Subcutaneous adipose tissue (tissue), 4 donors: ENCODE results near the gene ZRANB2. TPM values are rescaled to one million over a fixed set of nuclear protein-coding genes. Genes with fewer than 3 reads are reported as not detected.

Source experiments
- total RNA-seq, 4 donors: library from RNA; depleted of rRNA; stranded (reverse); fragments of >200 nt; gene quantifications; one replicate each; pipeline ENCODE4 v1.1.0, GENCODE V29; 2016
- TF ChIP-seq, protein P1 (sequence below): fragments of 450-650 bp; IDR thresholded peaks from one replicate; pipeline ENCODE4 v1.5.1; 2016; ENCODE audit warnings: low read depth, mild to moderate bottlenecking, control low read depth, antibody characterized with exemption, moderate library complexity

ZRANB2 gene
- total RNA-seq, 4 donors from 2014 or later, result 62.5 to 97.7 (median 72.5) TPM

DNA sequence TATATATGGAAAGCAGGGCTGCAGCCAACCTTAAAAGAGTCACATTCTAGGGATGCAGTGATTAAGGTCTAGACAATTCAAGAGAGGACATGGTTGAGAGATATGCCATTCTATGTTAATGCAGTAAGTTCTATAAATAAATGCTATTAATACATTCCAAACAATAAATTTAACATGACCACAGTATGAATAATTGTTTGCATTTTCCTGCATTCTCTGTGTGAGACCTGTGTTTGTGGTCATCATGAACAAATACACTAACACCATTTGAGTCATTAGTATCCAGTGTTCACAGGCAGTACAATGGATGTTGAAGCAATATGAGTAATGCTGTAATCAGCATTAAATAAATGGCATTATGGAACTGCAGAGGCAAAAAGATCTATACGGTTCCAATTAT, 5.5 kb upstream of the ZRANB2 start:
- TF ChIP-seq, protein P1, sequence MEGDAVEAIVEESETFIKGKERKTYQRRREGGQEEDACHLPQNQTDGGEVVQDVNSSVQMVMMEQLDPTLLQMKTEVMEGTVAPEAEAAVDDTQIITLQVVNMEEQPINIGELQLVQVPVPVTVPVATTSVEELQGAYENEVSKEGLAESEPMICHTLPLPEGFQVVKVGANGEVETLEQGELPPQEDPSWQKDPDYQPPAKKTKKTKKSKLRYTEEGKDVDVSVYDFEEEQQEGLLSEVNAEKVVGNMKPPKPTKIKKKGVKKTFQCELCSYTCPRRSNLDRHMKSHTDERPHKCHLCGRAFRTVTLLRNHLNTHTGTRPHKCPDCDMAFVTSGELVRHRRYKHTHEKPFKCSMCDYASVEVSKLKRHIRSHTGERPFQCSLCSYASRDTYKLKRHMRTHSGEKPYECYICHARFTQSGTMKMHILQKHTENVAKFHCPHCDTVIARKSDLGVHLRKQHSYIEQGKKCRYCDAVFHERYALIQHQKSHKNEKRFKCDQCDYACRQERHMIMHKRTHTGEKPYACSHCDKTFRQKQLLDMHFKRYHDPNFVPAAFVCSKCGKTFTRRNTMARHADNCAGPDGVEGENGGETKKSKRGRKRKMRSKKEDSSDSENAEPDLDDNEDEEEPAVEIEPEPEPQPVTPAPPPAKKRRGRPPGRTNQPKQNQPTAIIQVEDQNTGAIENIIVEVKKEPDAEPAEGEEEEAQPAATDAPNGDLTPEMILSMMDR, result no peak

DNA sequence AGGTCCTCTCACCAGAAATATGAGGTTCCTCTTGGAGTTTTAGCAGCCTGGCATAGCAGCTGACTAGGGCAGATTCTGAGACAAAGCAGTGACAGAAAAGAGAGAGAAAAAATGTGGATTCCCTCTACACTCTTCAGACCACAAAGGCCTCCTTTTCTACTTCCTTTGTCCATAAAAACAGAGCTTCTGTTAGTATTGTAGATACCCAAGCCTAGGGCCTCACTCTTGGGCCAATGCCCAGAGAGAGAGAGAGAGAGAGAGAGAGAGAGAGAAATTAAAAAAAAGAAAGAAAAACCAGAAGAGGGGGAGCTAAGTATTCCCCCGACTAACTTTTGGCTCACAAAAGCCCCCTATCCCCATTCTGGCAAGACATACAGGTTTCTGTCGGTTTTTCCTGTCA, 2.4 kb upstream of the ZRANB2 start:
- TF ChIP-seq, protein P1, result no peak

DNA sequence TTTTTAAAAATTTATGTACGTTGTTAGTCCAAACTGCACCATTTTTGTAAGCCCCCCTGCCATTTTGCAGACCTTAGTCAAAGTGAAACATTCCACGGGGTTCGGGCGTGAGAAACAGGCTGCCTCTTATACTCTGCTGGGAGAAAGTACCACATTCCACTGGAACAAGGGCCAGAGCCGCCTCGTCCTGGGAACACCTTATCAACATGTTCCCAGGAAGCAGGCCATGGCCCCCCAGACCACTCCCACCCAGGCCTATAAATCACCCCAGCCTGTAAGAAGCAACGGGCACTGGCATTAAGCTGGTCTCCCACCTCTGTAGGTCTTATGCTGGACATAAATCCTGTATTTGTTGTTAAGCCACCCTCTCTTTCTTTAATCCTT, 854 bp upstream of the ZRANB2 start:
- TF ChIP-seq, protein P1, result no peak

DNA sequence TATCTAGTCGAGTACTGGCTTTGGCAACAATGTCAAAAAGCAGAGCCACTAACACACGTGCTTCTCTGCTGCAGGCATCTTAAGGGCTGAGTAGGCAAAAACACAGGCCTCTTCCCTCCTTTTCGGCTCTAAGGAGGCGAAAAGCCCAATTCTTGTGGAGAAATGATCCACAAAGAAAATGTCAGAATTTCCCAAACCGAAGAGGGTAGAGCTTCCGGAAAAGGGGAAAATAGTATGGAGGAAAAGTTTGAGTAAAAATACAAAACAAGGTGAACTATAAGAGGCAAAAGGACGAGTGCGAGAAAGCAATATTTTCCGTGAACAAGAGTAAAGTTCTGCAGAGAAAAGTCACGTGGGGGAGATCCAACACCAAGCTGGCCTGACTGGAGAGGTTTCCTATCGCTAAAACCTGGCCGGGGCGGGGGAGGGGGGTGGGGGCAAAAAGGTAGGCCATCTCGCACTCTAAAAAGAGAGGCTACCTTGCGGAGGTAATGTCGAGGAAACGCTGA, 551 bp downstream of the ZRANB2 start:
- TF ChIP-seq, protein P1, result no peak

DNA sequence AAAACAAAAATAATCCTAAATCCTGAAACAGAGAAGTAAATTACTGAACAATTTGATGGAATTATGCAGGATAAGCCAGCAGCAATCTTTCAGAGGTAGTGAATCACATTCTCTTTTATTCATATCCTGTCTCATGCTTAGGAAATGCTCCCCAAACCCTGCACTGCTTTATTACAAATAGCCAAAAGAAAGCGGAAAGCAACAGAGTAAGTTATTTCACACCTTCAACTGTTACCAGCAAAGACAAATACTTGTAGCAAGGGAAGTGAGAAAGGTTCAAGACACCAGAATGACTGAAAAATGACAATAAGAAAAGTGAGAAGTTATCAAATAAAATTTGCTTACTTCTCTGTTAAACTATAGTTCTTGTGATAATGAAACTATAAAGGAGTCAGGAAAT, 6.2 kb downstream of the ZRANB2 start:
- TF ChIP-seq, protein P1, result no peak

DNA sequence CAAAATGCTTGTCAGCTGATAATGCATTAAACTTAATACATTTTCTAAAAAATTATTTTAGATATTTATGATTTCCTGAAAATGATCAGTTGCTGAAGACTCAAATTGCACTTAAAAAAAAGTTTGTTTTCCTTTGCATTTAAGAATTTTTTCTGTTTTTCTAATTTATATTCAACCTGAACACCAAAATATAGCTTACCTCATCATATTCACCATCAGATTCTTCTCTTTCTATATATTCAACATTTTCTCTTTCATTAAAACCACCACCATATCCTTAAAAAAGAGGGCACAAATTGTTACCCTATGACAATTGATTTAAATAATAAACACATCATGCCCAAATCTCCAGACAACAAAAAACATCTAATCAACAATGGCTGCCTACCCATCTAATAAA, 8.6 kb downstream of the ZRANB2 start:
- TF ChIP-seq, protein P1, result no peak

DNA sequence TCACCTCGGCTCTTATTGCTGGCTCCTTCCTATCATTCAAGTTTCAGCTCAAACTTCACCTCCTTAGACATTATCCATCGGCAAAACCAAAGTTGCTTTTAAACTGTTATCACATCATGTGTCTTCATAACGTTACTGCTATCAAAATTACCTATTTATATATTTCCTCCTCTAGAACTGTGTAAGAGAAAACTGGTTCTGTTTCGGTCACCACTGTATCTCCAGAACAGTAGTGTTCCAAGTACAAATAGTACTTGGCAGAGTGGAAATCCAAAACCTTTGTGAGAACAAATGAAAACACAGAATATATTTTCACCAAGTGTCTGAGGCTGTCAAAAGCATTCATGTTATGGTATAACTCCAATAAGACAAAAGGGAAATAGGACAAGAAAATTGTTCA, 9.1 kb downstream of the ZRANB2 start:
- TF ChIP-seq, protein P1, result no peak
